ENCODE results near the gene SPO11. TPM values are rescaled to one million over a fixed set of nuclear protein-coding genes. Genes with fewer than 3 reads are reported as not detected.

The SPO11 gene
- total RNA-seq, 4 donors from 2014 or later, result not detected

DNA sequence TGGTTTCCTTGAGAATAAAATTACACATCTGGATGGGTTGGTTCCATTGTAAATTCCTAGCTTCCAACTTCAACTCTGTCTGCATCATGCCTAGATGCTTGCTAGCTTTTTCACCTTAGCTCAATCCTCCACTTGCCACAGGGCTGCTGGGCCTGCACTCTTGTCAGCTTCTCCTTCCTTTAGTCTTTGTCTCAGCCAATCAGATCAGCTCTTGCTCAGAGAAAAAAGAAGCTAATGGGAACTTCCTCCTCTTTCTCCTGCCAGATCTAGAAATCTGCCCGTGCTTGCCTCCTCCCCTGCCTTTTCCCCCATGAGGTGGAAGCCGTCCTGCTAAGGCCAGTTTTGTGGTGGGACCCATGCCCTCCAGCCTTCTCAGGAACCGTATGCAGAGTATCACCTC, 40.0 kb downstream of the SPO11 start:
- no peak for TF ChIP-seq POLR2A (IDR thresholded peaks at IDR 0.05)
- TF ChIP-seq, protein P1, sequence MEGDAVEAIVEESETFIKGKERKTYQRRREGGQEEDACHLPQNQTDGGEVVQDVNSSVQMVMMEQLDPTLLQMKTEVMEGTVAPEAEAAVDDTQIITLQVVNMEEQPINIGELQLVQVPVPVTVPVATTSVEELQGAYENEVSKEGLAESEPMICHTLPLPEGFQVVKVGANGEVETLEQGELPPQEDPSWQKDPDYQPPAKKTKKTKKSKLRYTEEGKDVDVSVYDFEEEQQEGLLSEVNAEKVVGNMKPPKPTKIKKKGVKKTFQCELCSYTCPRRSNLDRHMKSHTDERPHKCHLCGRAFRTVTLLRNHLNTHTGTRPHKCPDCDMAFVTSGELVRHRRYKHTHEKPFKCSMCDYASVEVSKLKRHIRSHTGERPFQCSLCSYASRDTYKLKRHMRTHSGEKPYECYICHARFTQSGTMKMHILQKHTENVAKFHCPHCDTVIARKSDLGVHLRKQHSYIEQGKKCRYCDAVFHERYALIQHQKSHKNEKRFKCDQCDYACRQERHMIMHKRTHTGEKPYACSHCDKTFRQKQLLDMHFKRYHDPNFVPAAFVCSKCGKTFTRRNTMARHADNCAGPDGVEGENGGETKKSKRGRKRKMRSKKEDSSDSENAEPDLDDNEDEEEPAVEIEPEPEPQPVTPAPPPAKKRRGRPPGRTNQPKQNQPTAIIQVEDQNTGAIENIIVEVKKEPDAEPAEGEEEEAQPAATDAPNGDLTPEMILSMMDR (IDR thresholded peaks at IDR 0.05), result no peak
- 70 to 71% methylated on average over 3 of the region's 3 CpGs for WGBS, 2 donors
- H3K4me3 ChIP-seq (ENCODE audit: low read depth, poor library complexity, severe bottlenecking), result no peak overlapping the region
- intact Hi-C loops (cut with DNase I; ENCODE audit: low total_unique reads), result no loop called here
- no peak for DNase-seq (ENCODE audit: low spot score in 2 of 2)

DNA sequence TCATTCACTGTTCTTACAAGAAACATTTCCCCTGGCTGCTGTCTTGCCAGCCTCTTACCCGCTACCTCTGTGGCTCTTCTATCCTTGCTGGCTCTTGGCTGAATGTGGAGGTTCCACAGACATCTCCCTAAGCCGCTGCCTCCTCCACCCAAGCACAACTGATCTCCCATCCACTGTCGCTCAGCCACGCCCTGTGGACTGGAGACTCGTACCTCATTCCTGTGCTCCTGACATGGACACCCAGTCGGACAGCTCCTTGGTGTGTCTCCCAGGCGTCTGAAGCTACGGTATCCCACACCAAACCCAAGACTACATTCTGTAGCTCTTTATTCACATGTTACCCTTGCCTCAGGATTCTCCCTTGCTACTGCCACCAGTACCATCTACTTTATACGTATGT, 40.7 kb downstream of the SPO11 start:
- 91 to 96% methylated on average over 9 of the region's 9 CpGs for WGBS, 2 donors
- no peak overlapping the region for H3K4me3 ChIP-seq (ENCODE audit: low read depth, poor library complexity, severe bottlenecking)
- intact Hi-C loops (cut with DNase I; ENCODE audit: low total_unique reads), result no loop called here

DNA sequence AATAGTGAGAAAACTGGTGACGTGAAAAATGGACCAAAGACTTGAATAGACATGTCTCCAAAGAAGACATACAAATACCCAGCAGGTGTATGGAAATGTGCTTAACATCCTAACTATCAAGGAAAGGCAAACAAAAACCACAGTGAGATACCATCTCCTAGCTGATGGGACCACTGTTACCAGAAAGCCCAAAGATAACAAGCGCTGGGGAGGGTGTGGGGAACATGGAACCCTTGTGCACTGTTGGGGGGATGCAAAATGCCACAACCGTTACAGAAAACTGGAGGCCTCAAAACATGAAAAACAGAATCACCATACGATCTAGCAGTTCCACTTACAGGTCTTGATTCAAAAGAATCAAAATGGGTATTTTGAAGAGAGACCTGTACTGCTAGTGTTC, 41.8 kb downstream of the SPO11 start:
- TF ChIP-seq POLR2A (IDR thresholded peaks at IDR 0.05), result no peak
- TF ChIP-seq, protein P1 (IDR thresholded peaks at IDR 0.05), result no peak
- 87 to 93% methylated on average over 4 of the region's 4 CpGs for WGBS, 2 donors
- intact Hi-C loops (cut with DNase I; ENCODE audit: low total_unique reads), result no loop called here
- no peak for DNase-seq (ENCODE audit: low spot score in 2 of 2)
- no peak overlapping the region for H3K4me3 ChIP-seq (ENCODE audit: low read depth, poor library complexity, severe bottlenecking)

More for the DNA sequence above, 40.7 kb downstream of the SPO11 start:
- TF ChIP-seq POLR2A (IDR thresholded peaks at IDR 0.05), result no peak
- TF ChIP-seq, protein P1 (IDR thresholded peaks at IDR 0.05), result no peak
- DNase-seq (ENCODE audit: low spot score in 2 of 2), result peak in 1 of 2 donors; percentile 50

DNA sequence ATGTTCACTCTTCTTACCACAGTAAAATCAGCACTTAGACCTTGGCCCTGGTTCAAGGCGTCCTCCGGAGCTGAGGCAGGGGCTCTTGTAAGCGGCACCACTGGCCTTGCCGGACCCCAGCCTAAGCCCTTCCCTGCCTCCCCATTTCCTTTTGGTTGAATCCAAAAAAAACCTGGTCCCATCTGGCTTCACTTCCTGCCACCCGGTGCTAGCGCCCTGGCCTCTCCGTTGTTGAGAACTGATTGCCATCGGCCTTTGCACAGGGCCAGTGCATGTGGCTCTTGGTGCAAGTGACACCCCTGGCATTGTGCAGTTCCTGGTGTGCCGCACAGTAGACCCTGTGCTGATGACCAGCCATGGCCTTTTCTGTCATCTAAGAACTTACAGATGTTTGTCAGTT, 42.6 kb downstream of the SPO11 start:
- H3K4me3 ChIP-seq (ENCODE audit: low read depth, poor library complexity, severe bottlenecking), result no peak overlapping the region
- DNase-seq (ENCODE audit: low spot score in 2 of 2), result peak in 1 of 2 donors; percentile 81
- no peak for TF ChIP-seq POLR2A (IDR thresholded peaks at IDR 0.05)
- TF ChIP-seq, protein P1 (IDR thresholded peaks at IDR 0.05), result no peak
- 79 to 84% methylated on average over 9 of the region's 9 CpGs for WGBS, 2 donors
- intact Hi-C loops (cut with DNase I; ENCODE audit: low total_unique reads), result no loop called here

DNA sequence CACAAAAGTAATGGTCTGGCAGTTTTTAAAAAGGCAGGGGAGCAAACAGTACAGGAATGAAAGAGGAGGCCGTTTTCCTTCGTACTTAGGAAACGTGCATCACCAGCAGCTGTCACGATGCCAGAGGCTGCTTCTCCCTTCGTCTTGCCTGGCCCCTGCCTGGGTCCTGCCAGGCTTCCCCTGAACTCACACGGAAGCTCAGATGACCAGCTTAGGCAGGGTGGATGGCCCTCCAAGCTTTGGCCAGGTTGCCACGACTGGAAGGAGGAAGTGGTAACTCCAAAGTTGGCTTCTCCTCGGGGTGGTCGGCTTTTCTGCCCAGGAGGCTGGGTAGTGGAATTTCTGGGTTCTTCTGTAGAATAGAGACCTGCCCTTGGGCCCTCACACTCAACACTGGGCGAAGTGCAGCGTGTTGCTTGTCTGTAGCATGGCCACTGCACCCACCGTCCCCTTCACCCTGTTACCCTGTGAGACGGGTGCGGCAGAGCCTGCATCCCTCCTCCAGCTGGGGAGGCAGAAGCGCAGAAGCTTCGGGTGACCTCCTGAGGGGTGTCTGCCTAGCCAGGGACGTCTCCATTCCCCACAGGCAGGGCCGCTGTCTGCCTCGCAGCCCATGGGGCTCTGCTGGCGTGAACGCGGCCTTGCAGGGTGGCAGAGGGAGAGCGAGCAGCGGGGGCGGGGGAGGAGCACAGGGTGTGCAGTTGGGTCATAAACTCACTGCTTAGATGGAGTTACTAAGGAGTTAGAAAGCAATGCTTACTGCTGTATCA, 43.2 kb downstream of the SPO11 start:
- WGBS, 2 donors, result 83 to 91% methylated on average over 22 to 25 of the region's 25 CpGs
- TF ChIP-seq, protein P1 (IDR thresholded peaks at IDR 0.05), result no peak
- TF ChIP-seq POLR2A (IDR thresholded peaks at IDR 0.05), result no peak
- peak in 1 of 2 donors; percentile 82 for DNase-seq (ENCODE audit: low spot score in 2 of 2)
- intact Hi-C loops (cut with DNase I; ENCODE audit: low total_unique reads), result no loop called here
- H3K4me3 ChIP-seq (ENCODE audit: low read depth, poor library complexity, severe bottlenecking), result no peak overlapping the region

Data from lower leg skin (tissue), 4 donors.